ENCODE measurements around the gene HK2. TPM values are rescaled to one million over a fixed set of nuclear protein-coding genes. Genes with fewer than 3 reads are reported as not detected.

HK2 gene
- total RNA-seq, 6 experiments from 2014 or later: 0.48 to 23.0 (median 0.87) TPM

DNA sequence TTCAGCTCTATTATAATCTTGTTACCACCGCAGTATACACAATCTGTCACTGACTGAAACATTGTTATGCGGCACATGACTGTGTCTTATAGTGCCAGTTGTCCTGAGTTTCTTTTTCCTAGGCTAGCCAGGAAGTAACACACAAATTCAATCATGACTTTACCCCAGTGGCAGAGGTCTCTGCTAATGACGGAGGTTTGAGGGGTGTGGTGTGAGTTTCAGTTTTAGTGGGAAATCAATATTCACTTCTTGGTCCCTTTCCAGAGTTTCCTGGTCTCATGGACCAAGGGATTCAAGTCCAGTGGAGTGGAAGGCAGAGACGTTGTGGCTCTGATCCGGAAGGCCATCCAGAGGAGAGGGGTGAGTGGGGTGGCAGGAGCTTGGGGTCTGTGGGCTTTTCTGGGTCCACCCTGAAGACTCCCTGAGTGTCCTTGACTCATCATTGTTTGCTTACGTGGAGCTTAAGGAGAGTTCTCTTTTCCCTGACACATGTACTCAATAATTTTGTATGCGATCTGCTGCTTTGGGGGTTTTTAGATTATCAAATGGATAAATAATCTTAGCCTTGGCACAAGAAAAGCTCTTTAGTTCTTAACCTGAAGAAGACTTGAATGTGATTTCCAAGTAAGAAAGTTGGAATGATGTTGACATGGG lies 39.2 kb downstream of the HK2 start:
- intact Hi-C loops (cut with DNase I): loop anchor here in 1 of 2 donors (10.0 kb wide), 1 partner anchor 158 kb away; no protein-coding TSS in a partner anchor
- Histone ChIP-seq H3K27me3 (no peaks in the 10 kb centered on the region), H3K4me1 (peaks cover 0 to 6% (median 0%) of the 10 kb centered on the region in 4 donors), H3K9me3 (no peaks in the 10 kb centered on the region), H3K27ac (no peak overlapping the region), H3K4me3 (no peak overlapping the region), H3K36me3 (no peaks in the 10 kb centered on the region)
- ATAC-seq (peak; percentile 22 to 66 (median 51)), DNase-seq (no peak)
- 64% methylated on average over 6 of the region's 7 CpGs for WGBS (ENCODE audit: insufficient coverage, low coverage, low lambda C conversion rate, missing lambda C conversion rate)
- TF ChIP-seq, protein P1, sequence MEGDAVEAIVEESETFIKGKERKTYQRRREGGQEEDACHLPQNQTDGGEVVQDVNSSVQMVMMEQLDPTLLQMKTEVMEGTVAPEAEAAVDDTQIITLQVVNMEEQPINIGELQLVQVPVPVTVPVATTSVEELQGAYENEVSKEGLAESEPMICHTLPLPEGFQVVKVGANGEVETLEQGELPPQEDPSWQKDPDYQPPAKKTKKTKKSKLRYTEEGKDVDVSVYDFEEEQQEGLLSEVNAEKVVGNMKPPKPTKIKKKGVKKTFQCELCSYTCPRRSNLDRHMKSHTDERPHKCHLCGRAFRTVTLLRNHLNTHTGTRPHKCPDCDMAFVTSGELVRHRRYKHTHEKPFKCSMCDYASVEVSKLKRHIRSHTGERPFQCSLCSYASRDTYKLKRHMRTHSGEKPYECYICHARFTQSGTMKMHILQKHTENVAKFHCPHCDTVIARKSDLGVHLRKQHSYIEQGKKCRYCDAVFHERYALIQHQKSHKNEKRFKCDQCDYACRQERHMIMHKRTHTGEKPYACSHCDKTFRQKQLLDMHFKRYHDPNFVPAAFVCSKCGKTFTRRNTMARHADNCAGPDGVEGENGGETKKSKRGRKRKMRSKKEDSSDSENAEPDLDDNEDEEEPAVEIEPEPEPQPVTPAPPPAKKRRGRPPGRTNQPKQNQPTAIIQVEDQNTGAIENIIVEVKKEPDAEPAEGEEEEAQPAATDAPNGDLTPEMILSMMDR (IDR thresholded peaks at IDR 0.05): no peak
- no peak for TF ChIP-seq POLR2A (IDR thresholded peaks at IDR 0.05)

- Histone ChIP-seq H3K4me1 (peaks cover 0 to 6% (median 0%) of the 10 kb centered on the region in 4 donors), H3K36me3 (no peaks in the 10 kb centered on the region), H3K9me3 (no peaks in the 10 kb centered on the region), H3K4me3 (no peak overlapping the region), H3K27me3 (no peaks in the 10 kb centered on the region), H3K27ac (no peak overlapping the region)
- peak in 1 of 3 donors; percentile 37 for DNase-seq
- intact Hi-C loops (cut with DNase I): loop anchor here in 1 of 2 donors (10.0 kb wide), 1 partner anchor 159 kb away; no protein-coding TSS in a partner anchor
- 86% methylated on average over 24 of the region's 26 CpGs for WGBS (ENCODE audit: insufficient coverage, low coverage, low lambda C conversion rate, missing lambda C conversion rate)
- TF ChIP-seq POLR2A (IDR thresholded peaks at IDR 0.05): no peak
- TF ChIP-seq, protein P1 (IDR thresholded peaks at IDR 0.05): no peak
- ATAC-seq: no peak
Measured at GRCh38 chr2:74873678-74874640, 40.0 kb downstream of the HK2 start.

DNA sequence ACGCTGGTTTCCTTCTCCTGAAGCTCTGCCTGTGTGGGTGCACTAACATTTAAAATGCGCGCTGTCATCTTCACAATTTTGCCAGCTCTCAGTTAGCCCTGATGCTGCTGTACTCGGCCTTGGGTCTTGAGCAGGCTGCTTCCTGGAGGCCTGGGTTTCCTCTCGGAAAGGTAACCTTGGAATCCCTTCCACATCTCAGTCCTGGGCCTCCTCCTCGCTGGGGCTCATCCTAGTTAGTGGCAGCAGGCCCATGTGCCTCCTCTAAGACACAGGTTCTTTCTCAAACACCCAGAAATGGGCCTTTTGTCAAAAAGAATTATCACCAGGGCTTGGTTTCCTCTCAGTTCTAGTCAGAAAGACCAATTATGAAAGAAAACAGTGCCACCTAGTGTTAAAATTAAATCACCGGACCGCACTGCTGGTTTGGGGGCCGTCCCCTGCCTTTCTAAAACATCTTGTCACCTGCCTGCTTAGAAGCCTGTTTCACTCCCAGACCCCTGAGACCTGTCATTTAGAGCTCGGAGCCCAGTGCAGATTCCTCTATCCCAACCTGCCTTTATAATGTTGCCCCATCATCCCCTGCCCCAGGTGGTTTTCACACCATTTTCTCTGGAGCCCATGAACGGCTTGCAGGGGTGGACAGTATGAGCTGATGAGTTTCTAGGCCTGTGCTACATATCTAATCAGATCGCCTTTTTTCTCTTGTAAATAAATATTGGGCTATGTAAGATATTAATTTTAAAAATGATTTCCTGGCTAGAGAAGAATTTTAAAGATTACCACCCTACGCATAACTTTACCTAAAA lies 42.4 kb downstream of the HK2 start:
- TF ChIP-seq, protein P1 (IDR thresholded peaks at IDR 0.05): peak; percentile 61 to 78 (median 72)
- TF ChIP-seq POLR2A (IDR thresholded peaks at IDR 0.05): no peak
- 31% methylated on average over 9 of the region's 13 CpGs for WGBS (ENCODE audit: insufficient coverage, low coverage, low lambda C conversion rate, missing lambda C conversion rate)
- Histone ChIP-seq H3K36me3 (no peaks in the 10 kb centered on the region), H3K27ac (no peak overlapping the region), H3K4me1 (peaks cover 0 to 6% (median 0%) of the 10 kb centered on the region in 4 donors), H3K27me3 (no peaks in the 10 kb centered on the region), H3K4me3 (no peak overlapping the region), H3K9me3 (no peaks in the 10 kb centered on the region)
- ATAC-seq (peak; percentile 68 to 83 (median 80)), DNase-seq (peak in 1 of 3 donors; percentile 44)
- intact Hi-C loops (cut with DNase I): loop anchor here (5.0 to 10.0 kb wide), 3 partner anchors 159 to 194 kb away; no protein-coding TSS in a partner anchor

GRCh38 chr2:74877376-74877775 lies 43.4 kb downstream of the HK2 start:
- H3K9me3 ChIP-seq: no peaks in the 10 kb centered on the region
- ATAC-seq (no peak), DNase-seq (peak in 1 of 3 donors; percentile 35)
- peaks cover 0 to 6% (median 0%) of the 10 kb centered on the region in 4 donors for H3K4me1 ChIP-seq
- no peak overlapping the region for H3K4me3 ChIP-seq
- H3K27me3 ChIP-seq: no peaks in the 10 kb centered on the region
- 70% methylated on average over 6 of the region's 6 CpGs for WGBS (ENCODE audit: insufficient coverage, low coverage, low lambda C conversion rate, missing lambda C conversion rate)
- intact Hi-C loops (cut with DNase I): loop anchor here (5.0 to 10.0 kb wide), 3 partner anchors 160 to 195 kb away; no protein-coding TSS in a partner anchor
- H3K27ac ChIP-seq: no peak overlapping the region
- TF ChIP-seq POLR2A (IDR thresholded peaks at IDR 0.05): no peak
- TF ChIP-seq, protein P1 (IDR thresholded peaks at IDR 0.05): no peak
- no peaks in the 10 kb centered on the region for H3K36me3 ChIP-seq

All from right lobe of liver (tissue), 6 donors.